Stimulated activated CD4-positive, alpha-beta T cell treated with anti-CD3 and anti-CD28 coated beads, TNF-alpha, amount 100 ng/mL, for 24 hours (primary cell): ENCODE measurements around the gene PCDHA4.
"Not testable (repeated sequence)": the region's sequence is repeated elsewhere in the genome, so short reads cannot be mapped to it uniquely, and the experiment has no call there.

Source experiments
- DNase-seq, 3 experiments: peaks; one replicate each; pipeline ENCODE4 v3.0.0-alpha.2; 2020; ENCODE audit warnings: low read depth in 3 of 3

Gene PCDHA4

DNA sequence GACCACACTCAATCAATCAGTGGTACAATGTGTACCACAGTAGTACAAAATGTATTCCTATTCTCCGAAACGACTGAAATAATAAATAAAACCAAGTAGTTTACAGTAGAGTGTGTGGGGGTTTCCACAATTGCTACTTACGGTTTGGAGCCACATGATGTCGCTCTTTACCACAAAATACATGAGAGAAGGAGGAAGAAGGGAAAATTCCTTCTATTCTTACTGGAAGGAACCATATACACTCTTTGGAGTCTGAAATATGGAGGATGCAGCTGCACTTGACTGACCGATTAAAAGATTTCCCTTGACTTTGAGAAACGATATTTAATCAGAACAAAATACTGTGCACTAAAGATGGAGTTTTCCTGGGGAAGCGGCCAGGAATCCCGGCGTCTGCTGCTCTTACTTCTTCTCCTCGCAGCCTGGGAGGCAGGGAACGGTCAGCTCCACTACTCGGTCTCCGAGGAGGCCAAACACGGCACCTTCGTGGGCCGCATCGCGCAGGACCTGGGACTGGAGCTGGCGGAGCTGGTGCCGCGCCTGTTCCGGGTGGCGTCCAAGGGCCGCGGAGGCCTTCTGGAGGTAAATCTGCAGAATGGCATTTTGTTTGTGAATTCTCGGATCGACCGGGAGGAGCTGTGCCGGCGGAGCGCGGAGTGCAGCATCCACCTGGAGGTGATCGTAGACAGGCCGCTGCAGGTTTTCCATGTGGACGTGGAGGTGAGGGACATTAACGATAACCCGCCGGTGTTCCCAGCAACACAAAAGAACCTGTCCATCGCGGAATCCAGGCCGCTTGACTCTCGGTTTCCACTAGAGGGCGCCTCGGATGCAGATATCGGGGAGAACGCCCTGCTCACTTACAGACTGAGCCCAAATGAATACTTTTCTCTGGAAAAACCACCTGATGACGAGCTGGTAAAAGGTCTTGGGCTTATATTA lies at the start of gene PCDHA4:
Gene PCDHA4, plus strand, starts transcription at position 235 of the 942 bp plus-strand sequence.
- peak in 1 of 3 experiments; percentile 29 for DNase-seq

- no peak for DNase-seq
These were observed 42.5 kb upstream of the PCDHA4 start for GRCh38 chr5:140764177-140764973.

DNA sequence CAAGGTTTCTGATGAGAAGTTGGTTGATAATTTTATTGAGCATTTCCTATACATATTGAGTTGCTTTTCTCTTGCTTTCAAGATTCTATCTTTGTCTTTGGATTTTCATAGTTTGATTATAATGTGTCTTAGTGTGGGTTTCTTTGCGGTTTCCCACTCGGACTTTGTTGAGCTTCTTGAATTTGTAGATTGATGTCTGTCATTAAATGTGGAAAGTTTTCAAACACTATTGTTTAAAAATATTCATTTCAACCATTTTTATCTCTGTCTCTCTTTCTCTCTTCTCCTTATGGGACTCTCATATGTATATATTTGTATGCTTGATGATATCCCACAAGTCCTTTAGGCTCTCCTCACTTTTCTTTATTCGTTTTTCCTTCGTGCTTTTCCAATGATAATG lies 39.4 kb upstream of the PCDHA4 start:
- no peak for DNase-seq

DNA sequence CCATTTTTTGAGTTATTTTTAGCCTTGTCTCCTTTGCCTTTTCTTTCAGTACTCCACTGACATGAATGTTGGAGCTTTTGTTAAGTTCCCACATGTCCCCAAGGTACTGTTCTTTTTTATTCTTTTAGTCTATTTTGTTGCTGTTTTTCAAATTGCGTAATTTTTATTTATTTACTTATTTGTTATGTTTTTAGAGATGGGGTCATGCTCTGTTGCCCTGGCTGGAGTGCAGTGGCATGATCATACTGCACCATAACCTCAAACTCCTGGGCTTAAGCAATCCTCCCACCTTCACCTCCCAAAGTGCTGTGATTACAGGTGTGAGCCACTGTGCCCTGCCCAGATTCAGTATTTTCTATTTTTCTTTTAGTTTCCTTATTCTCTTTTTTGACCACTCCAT lies 26.4 kb upstream of the PCDHA4 start:
- DNase-seq = no peak

GRCh38 chr5:140785905-140786686 lies 20.8 kb upstream of the PCDHA4 start, which contains the start of gene PCDHA1:
Gene PCDHA1, plus strand, starts transcription at chr5:140786140.
- DNase-seq = no peak

GRCh38 chr5:140787422-140787821 lies 19.4 kb upstream of the PCDHA4 start:
- not testable (repeated sequence) for DNase-seq

DNA sequence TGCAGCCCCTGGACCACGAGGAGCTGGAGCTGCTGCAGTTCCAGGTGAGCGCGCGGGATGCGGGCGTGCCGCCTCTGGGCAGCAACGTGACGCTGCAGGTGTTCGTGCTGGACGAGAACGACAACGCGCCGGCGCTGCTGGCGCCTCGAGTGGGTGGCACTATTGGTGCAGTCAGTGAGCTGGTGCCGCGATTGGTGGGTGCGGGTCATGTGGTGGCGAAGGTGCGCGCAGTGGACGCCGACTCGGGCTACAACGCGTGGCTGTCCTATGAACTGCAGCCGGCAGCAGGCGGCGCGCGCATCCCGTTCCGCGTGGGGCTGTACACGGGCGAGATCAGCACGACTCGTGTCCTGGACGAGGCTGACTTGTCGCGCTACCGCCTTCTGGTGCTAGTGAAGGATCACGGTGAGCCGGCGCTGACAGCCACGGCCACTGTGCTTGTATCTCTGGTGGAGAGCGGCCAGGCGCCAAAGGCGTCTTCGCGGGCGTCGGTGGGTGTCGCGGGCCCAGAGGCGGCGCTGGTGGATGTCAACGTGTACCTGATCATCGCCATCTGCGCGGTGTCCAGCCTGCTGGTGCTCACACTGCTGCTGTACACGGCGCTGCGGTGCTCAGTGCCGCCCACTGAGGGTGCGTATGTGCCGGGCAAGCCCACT lies 18.9 kb upstream of the PCDHA4 start:
- DNase-seq = not testable (repeated sequence)

GRCh38 chr5:140791089-140791488 lies 15.8 kb upstream of the PCDHA4 start:
- no peak for DNase-seq

- no peak for DNase-seq
These were observed 12.1 kb upstream of the PCDHA4 start, which contains the start of gene PCDHA2 for GRCh38 chr5:140794595-140795258. Gene PCDHA2, plus strand, starts transcription at chr5:140794852.

DNA sequence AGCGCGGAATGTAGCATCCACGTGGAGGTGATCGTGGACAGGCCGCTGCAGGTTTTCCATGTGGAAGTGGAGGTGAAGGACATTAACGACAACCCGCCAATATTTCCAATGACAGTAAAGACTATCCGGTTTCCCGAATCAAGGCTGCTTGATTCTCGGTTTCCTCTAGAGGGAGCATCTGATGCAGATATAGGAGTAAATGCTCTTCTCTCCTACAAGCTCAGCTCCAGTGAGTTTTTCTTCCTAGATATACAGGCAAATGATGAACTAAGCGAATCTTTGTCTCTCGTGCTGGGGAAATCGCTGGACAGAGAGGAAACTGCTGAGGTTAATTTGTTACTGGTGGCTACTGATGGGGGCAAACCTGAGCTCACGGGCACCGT lies 11.6 kb upstream of the PCDHA4 start:
- DNase-seq = no peak

DNA sequence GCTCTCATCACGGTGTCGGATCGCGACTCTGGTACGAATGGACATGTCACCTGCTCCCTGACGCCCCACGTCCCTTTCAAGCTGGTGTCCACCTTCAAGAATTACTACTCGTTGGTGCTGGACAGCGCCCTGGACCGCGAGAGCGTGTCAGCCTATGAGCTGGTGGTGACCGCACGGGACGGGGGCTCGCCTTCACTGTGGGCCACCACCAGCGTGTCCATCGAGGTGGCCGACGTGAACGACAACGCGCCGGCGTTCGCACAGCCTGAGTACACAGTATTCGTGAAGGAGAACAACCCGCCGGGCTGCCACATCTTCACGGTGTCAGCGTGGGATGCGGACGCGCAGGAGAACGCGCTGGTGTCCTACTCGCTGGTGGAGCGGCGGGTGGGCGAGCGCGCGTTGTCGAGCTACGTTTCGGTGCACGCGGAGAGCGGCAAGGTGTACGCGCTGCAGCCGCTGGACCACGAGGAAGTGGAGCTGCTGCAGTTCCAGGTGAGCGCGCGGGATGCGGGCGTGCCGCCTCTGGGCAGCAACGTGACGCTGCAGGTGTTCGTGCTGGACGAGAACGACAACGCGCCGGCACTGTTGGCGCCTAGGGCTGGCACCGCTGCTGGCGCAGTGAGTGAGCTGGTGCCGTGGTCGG lies 10.7 kb upstream of the PCDHA4 start:
- DNase-seq = not testable (repeated sequence)

DNA sequence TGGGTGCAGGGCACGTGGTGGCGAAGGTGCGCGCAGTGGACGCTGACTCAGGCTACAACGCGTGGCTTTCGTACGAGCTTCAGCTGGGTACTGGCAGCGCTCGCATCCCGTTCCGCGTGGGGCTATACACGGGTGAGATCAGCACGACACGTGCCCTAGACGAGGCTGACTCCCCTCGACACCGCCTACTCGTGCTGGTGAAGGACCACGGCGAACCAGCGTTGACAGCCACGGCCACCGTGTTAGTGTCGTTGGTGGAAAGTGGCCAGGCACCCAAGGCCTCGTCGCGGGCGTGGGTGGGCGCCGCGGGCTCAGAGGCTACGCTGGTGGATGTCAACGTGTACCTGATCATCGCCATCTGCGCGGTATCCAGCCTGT lies 10.2 kb upstream of the PCDHA4 start:
- no peak for DNase-seq

DNA sequence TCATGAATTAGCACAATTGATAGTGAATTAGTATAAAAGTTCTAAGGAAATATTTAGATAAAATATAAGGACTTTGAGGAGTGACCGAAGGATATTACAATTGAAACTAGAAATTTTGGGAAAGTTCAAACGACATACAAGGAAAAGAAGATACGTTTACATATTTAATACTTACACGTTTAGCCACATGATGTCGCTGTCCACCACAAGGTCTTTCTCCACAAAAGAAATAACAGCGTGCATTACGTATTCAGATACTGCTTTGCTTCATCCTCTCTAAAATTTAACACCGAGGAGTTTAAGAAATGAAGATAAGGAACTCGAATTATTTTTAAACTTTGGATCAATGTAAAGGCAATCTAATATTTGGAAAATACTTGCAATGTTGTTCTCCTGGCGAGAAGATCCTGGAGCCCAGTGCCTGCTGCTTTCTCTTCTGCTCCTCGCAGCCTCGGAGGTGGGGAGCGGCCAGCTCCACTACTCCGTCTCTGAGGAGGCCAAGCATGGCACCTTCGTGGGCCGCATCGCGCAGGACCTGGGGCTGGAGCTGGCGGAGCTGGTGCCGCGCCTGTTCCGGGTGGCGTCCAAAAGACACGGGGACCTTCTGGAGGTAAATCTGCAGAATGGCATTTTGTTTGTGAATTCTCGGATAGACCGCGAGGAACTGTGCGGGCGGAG lies 5.9 kb upstream of the PCDHA4 start, which contains the start of gene PCDHA3:
Gene PCDHA3, plus strand, starts transcription at position 242 of the 678 bp plus-strand sequence.
- DNase-seq = no peak

DNA sequence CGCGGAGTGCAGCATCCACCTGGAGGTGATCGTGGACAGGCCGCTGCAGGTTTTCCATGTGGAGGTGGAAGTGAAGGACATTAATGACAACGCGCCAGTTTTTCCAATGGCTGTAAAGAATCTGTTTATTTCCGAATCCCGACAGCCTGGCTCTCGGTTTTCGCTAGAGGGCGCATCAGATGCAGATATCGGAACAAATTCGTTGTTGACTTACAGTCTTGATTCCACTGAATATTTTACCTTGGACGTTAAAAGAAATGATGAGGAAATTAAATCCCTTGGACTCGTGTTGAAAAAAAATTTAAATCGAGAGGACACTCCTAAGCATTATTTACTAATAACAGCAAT lies 5.4 kb upstream of the PCDHA4 start:
- no peak for DNase-seq

DNA sequence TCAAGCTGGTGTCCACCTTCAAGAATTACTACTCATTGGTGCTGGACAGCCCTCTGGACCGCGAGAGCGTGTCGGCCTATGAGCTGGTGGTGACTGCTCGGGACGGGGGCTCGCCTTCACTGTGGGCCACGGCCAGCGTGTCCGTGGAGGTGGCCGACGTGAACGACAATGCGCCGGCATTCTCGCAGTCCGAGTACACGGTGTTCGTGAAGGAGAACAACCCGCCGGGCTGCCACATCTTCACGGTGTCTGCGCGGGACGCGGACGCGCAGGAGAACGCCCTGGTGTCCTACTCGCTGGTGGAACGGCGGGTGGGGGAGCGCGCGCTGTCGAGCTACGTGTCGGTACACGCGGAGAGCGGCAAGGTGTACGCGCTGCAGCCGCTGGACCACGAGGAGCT lies 4.5 kb upstream of the PCDHA4 start:
- not testable (repeated sequence) for DNase-seq

- DNase-seq = no peak
These were observed 4.0 kb upstream of the PCDHA4 start for GRCh38 chr5:140802781-140803271.

DNA sequence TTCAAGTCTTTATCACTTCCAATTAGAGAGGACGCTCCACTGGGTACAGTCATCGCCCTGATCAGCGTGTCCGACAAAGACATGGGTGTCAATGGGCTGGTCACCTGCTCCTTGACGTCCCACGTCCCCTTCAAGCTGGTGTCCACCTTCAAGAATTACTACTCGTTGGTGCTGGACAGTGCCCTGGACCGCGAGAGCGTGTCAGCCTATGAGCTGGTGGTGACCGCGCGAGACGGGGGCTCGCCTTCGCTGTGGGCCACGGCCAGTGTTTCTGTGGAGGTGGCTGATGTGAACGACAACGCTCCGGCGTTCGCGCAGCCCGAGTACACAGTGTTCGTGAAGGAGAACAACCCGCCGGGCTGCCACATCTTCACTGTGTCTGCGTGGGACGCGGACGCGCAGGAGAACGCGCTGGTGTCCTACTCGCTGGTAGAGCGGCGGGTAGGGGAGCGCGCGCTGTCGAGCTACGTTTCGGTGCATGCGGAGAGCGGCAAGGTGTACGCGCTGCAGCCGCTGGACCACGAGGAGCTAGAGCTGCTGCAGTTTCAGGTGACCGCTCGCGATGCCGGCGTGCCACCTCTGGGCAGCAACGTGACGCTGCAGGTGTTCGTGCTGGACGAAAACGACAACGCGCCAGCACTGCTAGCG lies 1.5 kb downstream of the PCDHA4 start:
- not testable (repeated sequence) for DNase-seq

DNA sequence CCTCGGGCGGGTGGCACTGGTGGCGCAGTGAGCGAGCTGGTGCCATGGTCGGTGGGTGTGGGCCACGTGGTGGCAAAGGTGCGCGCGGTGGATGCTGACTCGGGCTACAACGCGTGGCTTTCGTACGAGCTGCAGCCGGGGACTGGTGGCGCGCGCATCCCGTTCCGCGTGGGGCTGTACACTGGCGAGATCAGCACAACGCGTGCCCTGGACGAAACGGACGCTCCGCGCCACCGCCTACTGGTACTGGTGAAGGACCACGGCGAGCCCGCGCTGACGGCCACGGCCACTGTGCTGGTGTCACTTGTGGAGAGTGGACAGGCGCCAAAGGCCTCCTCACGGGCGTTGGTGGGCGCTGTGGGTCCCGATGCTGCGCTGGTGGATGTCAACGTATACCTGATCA lies 2.0 kb downstream of the PCDHA4 start:
- DNase-seq = no peak
